Measurements from ENCODE around the gene PARP12. TPM values are rescaled to one million over a fixed set of nuclear protein-coding genes. Genes with fewer than 3 reads are reported as not detected.

The PARP12 gene
- total RNA-seq, 1 donor from 2014 or later, result 9.2 TPM

DNA sequence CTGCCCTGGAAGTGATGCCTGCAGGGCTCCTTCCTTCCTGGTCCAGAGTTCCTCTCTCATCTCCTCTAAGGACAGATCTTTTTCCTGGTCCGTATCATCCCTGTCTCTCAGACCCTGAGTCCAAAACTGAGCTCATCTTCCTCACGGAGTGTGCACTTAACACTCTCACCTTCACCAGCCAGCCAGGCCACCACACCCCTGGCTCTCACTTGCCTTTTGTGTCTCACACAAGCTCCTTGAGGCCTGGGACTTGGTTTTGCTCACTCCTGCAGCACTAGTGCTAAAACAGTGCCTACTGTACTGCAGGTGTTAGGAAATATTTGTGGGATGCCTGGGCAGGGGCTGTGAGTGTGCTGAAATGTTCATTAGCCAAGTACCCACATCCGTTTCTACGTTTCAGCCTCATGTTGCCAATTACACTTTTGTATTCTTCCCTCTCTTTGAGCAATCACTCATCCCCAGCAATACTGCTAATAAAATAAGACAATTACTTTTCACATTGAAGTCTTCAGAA is 21.4 kb upstream of the PARP12 start:
- Histone ChIP-seq H3K36me3 (ENCODE audit: control insufficient read depth, insufficient read depth, low read length) (no peaks in the 10 kb centered on the region), H3K27me3 (ENCODE audit: control insufficient read depth, insufficient read depth, low read length) (no peaks in the 10 kb centered on the region), H3K4me3 (ENCODE audit: low read depth, low read length) (no peak overlapping the region)
- no peak for FAIRE-seq
- DNase-seq (ENCODE audit: low read depth), result no peak
- TF ChIP-seq CTCF (IDR thresholded peaks at IDR 0.05; ENCODE audit: insufficient read depth, low read length, severe bottlenecking), result no peak

GRCh38 chr7:140082770-140083169 is 20.0 kb upstream of the PARP12 start:
- no peaks in the 10 kb centered on the region for H3K27me3 ChIP-seq (ENCODE audit: control insufficient read depth, insufficient read depth, low read length)
- no peak for TF ChIP-seq CTCF (IDR thresholded peaks at IDR 0.05; ENCODE audit: insufficient read depth, low read length, severe bottlenecking)
- DNase-seq (ENCODE audit: low read depth) (no peak), FAIRE-seq (no peak)
- H3K4me3 ChIP-seq (ENCODE audit: low read depth, low read length), result no peak overlapping the region
- H3K36me3 ChIP-seq (ENCODE audit: control insufficient read depth, insufficient read depth, low read length), result no peaks in the 10 kb centered on the region

DNA sequence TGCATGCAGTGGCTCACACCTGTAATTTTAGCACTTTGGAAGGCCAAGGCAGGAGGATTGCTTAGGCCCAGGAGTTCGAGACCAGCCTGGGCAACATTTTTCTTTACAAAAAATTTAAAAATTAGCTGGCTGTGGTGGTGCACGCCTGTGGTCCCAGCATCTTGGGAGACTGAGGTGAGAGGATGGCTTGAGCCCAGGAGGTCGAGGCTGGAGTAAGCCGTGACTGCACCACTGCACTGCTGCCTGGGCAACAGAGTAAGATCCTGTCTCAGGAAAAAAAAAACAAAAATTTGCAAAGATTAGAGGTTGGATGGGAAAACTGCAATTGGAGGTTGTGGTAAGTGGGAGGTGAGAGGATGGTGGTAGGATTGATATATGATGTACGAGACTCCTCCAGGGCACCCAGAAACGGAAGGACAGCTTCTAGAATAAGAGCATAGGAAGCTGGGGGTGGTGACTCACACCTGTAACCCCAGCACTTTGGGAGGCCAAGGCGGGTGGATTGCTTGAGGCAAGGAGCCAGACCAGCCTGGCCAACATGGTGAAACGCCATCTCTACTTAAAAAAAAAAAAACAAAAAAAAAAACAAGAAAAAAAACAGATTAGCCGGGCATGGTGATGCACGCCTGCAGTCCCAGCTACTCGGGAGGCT is 19.1 kb upstream of the PARP12 start:
- Histone ChIP-seq H3K4me3 (ENCODE audit: low read depth, low read length) (no peak overlapping the region), H3K27me3 (ENCODE audit: control insufficient read depth, insufficient read depth, low read length) (no peaks in the 10 kb centered on the region), H3K36me3 (ENCODE audit: control insufficient read depth, insufficient read depth, low read length) (no peaks in the 10 kb centered on the region)
- DNase-seq (ENCODE audit: low read depth) (no peak), FAIRE-seq (no peak)
- TF ChIP-seq CTCF (IDR thresholded peaks at IDR 0.05; ENCODE audit: insufficient read depth, low read length, severe bottlenecking), result no peak

GRCh38 chr7:140080919-140081318 is 18.2 kb upstream of the PARP12 start:
- DNase-seq (ENCODE audit: low read depth) (no peak), FAIRE-seq (no peak)
- Histone ChIP-seq H3K27me3 (ENCODE audit: control insufficient read depth, insufficient read depth, low read length) (no peaks in the 10 kb centered on the region), H3K36me3 (ENCODE audit: control insufficient read depth, insufficient read depth, low read length) (no peaks in the 10 kb centered on the region), H3K4me3 (ENCODE audit: low read depth, low read length) (no peak overlapping the region)
- TF ChIP-seq CTCF (IDR thresholded peaks at IDR 0.05; ENCODE audit: insufficient read depth, low read length, severe bottlenecking), result no peak

- FAIRE-seq (no peak), DNase-seq (ENCODE audit: low read depth) (no peak)
- no peak overlapping the region for H3K4me3 ChIP-seq (ENCODE audit: low read depth, low read length)
- peak; percentile 26 for TF ChIP-seq CTCF (IDR thresholded peaks at IDR 0.05; ENCODE audit: insufficient read depth, low read length, severe bottlenecking)
- H3K27me3 ChIP-seq (ENCODE audit: control insufficient read depth, insufficient read depth, low read length), result no peaks in the 10 kb centered on the region
- H3K36me3 ChIP-seq (ENCODE audit: control insufficient read depth, insufficient read depth, low read length), result no peaks in the 10 kb centered on the region
Measured at GRCh38 chr7:140079121-140079536, 16.4 kb upstream of the PARP12 start.

GRCh38 chr7:140078392-140078791 is 15.6 kb upstream of the PARP12 start:
- Histone ChIP-seq H3K4me3 (ENCODE audit: low read depth, low read length) (no peak overlapping the region), H3K27me3 (ENCODE audit: control insufficient read depth, insufficient read depth, low read length) (no peaks in the 10 kb centered on the region), H3K36me3 (ENCODE audit: control insufficient read depth, insufficient read depth, low read length) (no peaks in the 10 kb centered on the region)
- DNase-seq (ENCODE audit: low read depth), result no peak
- FAIRE-seq, result no peak
- TF ChIP-seq CTCF (IDR thresholded peaks at IDR 0.05; ENCODE audit: insufficient read depth, low read length, severe bottlenecking), result no peak

Data from bronchial epithelial cell (primary cell).